ENCODE results near the gene WDR44. TPM values are rescaled to one million over a fixed set of nuclear protein-coding genes. Genes with fewer than 3 reads are reported as not detected.

WDR44 gene
- total RNA-seq, 1 donor from 2014 or later: 12.8 TPM

DNA sequence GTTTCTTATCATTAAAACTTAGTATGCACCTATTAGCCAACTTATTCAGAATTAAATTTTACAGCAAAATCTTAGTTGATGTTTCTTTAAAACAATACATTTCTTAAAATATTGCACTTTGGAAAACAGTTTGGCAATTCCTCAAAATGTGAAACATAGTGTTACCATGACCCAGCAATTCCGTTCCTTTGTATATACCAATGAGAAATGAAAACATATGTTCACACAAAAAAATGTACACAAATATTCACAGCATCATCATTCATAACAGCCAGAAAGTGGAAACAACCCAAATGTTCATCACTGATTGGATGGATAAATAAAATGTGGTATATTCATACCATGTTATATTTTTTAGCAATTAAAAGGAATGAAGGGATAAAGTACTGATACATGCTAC is 50.2 kb downstream of the WDR44 start:
- Histone ChIP-seq H3K36me3 (ENCODE audit: control insufficient read depth, insufficient read depth, low read length) (no peaks in the 10 kb centered on the region), H3K4me3 (ENCODE audit: low read depth, low read length) (no peak overlapping the region), H3K27me3 (ENCODE audit: control insufficient read depth, insufficient read depth, low read length) (no peaks in the 10 kb centered on the region)
- TF ChIP-seq, protein P1, sequence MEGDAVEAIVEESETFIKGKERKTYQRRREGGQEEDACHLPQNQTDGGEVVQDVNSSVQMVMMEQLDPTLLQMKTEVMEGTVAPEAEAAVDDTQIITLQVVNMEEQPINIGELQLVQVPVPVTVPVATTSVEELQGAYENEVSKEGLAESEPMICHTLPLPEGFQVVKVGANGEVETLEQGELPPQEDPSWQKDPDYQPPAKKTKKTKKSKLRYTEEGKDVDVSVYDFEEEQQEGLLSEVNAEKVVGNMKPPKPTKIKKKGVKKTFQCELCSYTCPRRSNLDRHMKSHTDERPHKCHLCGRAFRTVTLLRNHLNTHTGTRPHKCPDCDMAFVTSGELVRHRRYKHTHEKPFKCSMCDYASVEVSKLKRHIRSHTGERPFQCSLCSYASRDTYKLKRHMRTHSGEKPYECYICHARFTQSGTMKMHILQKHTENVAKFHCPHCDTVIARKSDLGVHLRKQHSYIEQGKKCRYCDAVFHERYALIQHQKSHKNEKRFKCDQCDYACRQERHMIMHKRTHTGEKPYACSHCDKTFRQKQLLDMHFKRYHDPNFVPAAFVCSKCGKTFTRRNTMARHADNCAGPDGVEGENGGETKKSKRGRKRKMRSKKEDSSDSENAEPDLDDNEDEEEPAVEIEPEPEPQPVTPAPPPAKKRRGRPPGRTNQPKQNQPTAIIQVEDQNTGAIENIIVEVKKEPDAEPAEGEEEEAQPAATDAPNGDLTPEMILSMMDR (IDR thresholded peaks at IDR 0.05; ENCODE audit: insufficient read depth, low read length, poor library complexity, severe bottlenecking): no peak
- DNase-seq (ENCODE audit: low read depth): no peak

DNA sequence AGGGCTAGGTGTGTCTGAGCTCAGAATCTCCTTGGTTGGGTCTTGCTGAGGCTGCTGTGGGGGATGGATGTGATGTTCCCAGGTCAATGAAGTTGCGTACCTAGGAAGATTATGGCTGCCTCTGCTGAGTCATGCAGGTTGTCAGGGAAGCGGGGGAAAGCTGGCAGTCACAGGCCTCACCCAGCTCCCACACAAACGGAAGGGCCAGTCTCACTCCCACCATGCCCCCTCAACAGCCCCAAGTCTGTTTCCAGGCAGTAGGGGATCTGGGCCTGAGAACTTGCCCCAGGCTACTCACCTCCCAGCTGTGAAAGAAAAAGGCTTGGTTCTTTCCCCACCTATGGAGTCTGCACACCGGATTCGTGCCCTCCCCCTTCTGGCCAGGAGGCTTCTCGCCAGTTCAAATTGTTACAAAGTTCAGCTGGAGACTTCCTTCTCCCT is 72.9 kb downstream of the WDR44 start:
- DNase-seq (ENCODE audit: low read depth): no peak
- TF ChIP-seq, protein P1 (IDR thresholded peaks at IDR 0.05; ENCODE audit: insufficient read depth, low read length, poor library complexity, severe bottlenecking): no peak
- H3K27me3 ChIP-seq (ENCODE audit: control insufficient read depth, insufficient read depth, low read length): no peaks in the 10 kb centered on the region
- H3K36me3 ChIP-seq (ENCODE audit: control insufficient read depth, insufficient read depth, low read length): no peaks in the 10 kb centered on the region
- H3K4me3 ChIP-seq (ENCODE audit: low read depth, low read length): no peak overlapping the region

DNA sequence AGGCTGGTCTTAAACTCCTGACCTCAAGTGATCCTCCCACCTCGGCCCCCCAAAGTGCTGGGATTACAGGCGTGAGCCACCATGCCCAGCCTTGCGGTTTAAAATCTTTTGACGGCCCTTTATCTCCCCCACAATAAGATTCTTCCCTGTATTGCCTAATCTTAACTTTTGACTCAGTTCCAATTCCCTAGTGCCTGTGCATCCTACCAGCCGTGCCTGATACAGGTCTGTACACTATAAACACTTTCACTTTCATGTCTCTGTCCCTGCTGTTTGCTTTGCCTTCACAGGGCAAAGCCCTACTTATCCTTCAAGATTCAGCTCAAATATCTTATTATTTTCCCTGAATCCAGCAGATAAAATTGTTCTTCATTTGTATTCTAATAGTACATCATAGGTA is 74.6 kb downstream of the WDR44 start:
- TF ChIP-seq, protein P1 (IDR thresholded peaks at IDR 0.05; ENCODE audit: insufficient read depth, low read length, poor library complexity, severe bottlenecking): no peak
- DNase-seq (ENCODE audit: low read depth): peak; percentile 12

DNA sequence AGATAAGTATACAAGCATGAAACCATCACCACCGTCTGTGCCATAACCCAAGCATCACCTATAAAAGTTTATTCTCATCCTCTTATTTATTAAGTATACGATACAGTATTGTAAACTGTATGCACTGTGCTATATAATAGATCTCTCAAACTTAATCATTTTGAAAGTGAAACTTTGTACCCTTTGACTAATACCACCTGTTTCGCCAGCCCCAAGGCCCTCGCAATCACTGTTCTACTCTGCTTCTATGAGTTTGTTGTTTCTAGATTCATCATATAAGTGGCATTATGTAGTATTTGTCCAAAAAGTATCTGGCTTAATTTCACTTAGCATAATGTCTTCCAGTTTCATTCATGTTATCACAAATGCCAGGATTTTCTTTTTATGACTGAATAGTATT is 77.7 kb downstream of the WDR44 start:
- H3K27me3 ChIP-seq (ENCODE audit: control insufficient read depth, insufficient read depth, low read length): no peaks in the 10 kb centered on the region
- no peak overlapping the region for H3K4me3 ChIP-seq (ENCODE audit: low read depth, low read length)
- DNase-seq (ENCODE audit: low read depth): no peak
- TF ChIP-seq, protein P1 (IDR thresholded peaks at IDR 0.05; ENCODE audit: insufficient read depth, low read length, poor library complexity, severe bottlenecking): no peak
- no peaks in the 10 kb centered on the region for H3K36me3 ChIP-seq (ENCODE audit: control insufficient read depth, insufficient read depth, low read length)

More for the DNA sequence above, 74.6 kb downstream of the WDR44 start:
- H3K36me3 ChIP-seq (ENCODE audit: control insufficient read depth, insufficient read depth, low read length): no peaks in the 10 kb centered on the region
- no peak overlapping the region for H3K4me3 ChIP-seq (ENCODE audit: low read depth, low read length)
- H3K27me3 ChIP-seq (ENCODE audit: control insufficient read depth, insufficient read depth, low read length): no peaks in the 10 kb centered on the region

DNA sequence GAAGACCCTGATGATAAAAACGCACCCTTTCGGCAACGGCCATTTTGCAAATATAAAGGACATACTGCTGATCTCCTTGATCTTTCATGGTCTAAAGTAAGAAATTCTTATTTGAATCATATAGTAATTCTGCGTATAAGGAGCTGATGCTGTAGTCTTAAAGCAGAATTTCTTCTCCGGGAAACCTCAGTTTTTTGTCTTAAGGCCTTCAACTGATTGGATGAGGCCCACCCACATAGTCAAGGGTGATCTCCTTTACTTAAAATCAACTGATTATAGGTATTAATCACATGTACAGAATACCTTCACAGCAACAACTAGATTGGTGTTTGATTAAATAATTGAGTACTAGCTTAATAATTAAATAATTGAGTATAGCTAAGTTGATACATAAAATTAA is 86.9 kb downstream of the WDR44 start:
- H3K27me3 ChIP-seq (ENCODE audit: control insufficient read depth, insufficient read depth, low read length): no peaks in the 10 kb centered on the region
- no peak for DNase-seq (ENCODE audit: low read depth)
- TF ChIP-seq, protein P1 (IDR thresholded peaks at IDR 0.05; ENCODE audit: insufficient read depth, low read length, poor library complexity, severe bottlenecking): no peak
- no peak overlapping the region for H3K4me3 ChIP-seq (ENCODE audit: low read depth, low read length)
- H3K36me3 ChIP-seq (ENCODE audit: control insufficient read depth, insufficient read depth, low read length): no peaks in the 10 kb centered on the region

DNA sequence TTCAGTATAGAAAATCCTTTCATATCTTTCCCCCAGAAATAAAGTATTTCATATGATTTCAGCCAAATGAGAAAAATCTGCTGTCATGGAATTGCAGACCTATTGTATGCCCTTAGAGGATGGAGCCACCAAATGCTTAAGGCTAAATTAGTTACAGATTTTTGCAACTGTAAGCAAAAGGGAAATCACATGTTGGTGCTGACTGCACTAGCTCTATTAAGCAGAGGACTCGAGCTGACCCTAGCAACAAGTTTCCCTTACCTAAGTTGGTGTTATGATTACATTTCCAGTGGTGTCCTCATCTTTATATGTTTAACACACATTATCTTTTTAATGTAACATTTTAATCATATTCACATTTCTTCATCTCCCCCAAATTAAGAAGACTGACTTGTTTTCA is 91.4 kb downstream of the WDR44 start:
- H3K36me3 ChIP-seq (ENCODE audit: control insufficient read depth, insufficient read depth, low read length): no peaks in the 10 kb centered on the region
- no peak overlapping the region for H3K4me3 ChIP-seq (ENCODE audit: low read depth, low read length)
- TF ChIP-seq, protein P1 (IDR thresholded peaks at IDR 0.05; ENCODE audit: insufficient read depth, low read length, poor library complexity, severe bottlenecking): no peak
- no peaks in the 10 kb centered on the region for H3K27me3 ChIP-seq (ENCODE audit: control insufficient read depth, insufficient read depth, low read length)
- DNase-seq (ENCODE audit: low read depth): no peak
